WERI-Rb-1 (cell line): Measurements from ENCODE around the gene CREB1.

Experiments used
- DNase-seq: peaks from one replicate; pipeline ENCODE4 v3.0.0-alpha.2; 2020
- H3K27ac ChIP-seq: fragments of 250-450 bp; sonication (Bioruptor Pico); 2 replicates; pipeline ENCODE4 v1.5.1; 2020; ENCODE audit warnings: mild to moderate bottlenecking, moderate library complexity
- H3K27me3 ChIP-seq: fragments of 250-450 bp; sonication (Bioruptor Pico); 2 replicates; pipeline ENCODE4 v1.5.1; 2021; ENCODE audit warnings: mild to moderate bottlenecking, low read depth, moderate library complexity; ENCODE audit not compliant: insufficient read depth, severe bottlenecking
- H3K36me3 ChIP-seq: fragments of 250-450 bp; sonication (Bioruptor Pico); 2 replicates; pipeline ENCODE4 v1.5.1; 2020; ENCODE audit warnings: mild to moderate bottlenecking, moderate library complexity
- H3K4me3 ChIP-seq: 2 replicates; pipeline ENCODE4 v1.5.1; 2011; ENCODE audit warnings: low read depth, mild to moderate bottlenecking, control low read depth, low read length
- H3K9me3 ChIP-seq: fragments of 250-450 bp; sonication (Bioruptor Pico); 2 replicates; pipeline ENCODE4 v1.5.1; 2021; ENCODE audit warnings: mild to moderate bottlenecking, moderate library complexity; ENCODE audit not compliant: severe bottlenecking
- TF ChIP-seq, protein P1 (sequence below): IDR thresholded peaks from 2 replicates; pipeline ENCODE4 v1.5.1; 2011; ENCODE audit warnings: low read depth, mild to moderate bottlenecking, control low read depth, inconsistent platforms, low read length

Gene CREB1

DNA sequence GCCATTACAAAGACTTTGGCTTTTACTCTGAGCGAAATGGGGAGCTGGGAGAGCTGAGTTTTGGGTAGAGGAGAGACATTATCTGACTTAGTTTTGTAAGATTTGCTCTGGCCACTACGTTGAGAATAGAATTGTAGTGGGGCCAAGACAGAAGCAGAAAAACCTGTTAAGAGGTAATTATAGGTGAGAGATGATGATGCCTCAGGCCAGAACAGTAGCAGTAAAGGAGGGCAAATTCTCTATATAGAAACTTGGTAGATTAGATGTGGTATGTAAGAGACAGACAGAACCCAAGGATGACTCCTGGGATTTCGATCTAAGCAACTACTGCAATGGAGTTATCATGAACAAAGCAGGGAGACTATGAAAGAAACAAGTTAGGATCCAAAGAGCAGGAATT, 17.4 kb upstream of the CREB1 start:
- no peaks in the 10 kb centered on the region for H3K27me3 ChIP-seq
- TF ChIP-seq, protein P1, sequence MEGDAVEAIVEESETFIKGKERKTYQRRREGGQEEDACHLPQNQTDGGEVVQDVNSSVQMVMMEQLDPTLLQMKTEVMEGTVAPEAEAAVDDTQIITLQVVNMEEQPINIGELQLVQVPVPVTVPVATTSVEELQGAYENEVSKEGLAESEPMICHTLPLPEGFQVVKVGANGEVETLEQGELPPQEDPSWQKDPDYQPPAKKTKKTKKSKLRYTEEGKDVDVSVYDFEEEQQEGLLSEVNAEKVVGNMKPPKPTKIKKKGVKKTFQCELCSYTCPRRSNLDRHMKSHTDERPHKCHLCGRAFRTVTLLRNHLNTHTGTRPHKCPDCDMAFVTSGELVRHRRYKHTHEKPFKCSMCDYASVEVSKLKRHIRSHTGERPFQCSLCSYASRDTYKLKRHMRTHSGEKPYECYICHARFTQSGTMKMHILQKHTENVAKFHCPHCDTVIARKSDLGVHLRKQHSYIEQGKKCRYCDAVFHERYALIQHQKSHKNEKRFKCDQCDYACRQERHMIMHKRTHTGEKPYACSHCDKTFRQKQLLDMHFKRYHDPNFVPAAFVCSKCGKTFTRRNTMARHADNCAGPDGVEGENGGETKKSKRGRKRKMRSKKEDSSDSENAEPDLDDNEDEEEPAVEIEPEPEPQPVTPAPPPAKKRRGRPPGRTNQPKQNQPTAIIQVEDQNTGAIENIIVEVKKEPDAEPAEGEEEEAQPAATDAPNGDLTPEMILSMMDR: no peak
- no peak overlapping the region for H3K27ac ChIP-seq
- no peaks in the 10 kb centered on the region for H3K36me3 ChIP-seq
- H3K4me3 ChIP-seq: no peak overlapping the region
- DNase-seq: no peak
- no peaks in the 10 kb centered on the region for H3K9me3 ChIP-seq

DNA sequence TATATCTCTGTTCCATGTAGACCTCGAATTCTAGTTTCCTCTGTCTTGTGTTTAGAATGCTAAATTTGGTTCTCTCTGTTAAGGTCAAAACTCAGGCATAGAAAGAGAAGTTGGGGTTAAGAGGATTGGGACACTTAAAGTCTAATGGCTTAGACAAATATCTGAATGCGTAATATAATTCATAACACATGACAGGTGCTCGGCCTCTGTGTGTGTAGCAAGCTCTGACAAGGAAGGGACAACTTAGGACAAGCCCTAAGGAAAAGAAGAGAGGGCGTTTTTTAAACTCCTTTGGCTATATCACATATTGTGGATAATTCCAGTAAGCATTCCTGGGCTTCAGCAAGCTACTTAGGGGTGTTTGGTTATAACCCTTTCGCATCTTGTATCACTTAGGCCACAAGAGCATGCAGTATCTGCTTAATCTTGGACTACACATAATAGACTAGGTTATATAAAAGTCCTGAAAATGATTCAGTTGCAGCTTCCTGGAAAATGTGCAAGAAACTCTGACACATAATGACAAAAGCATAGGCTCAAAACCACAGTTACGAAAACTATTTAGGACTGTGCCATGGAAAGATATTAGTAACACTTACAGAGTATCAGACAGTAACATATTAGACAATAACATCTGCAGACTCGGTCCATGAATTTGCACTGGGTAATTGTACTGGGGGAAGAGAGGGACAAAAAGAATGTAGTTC, 16.1 kb upstream of the CREB1 start:
- no peak overlapping the region for H3K27ac ChIP-seq
- H3K4me3 ChIP-seq: no peak overlapping the region
- H3K9me3 ChIP-seq: no peaks in the 10 kb centered on the region
- TF ChIP-seq, protein P1: no peak
- DNase-seq: no peak
- no peaks in the 10 kb centered on the region for H3K27me3 ChIP-seq
- H3K36me3 ChIP-seq: no peaks in the 10 kb centered on the region

DNA sequence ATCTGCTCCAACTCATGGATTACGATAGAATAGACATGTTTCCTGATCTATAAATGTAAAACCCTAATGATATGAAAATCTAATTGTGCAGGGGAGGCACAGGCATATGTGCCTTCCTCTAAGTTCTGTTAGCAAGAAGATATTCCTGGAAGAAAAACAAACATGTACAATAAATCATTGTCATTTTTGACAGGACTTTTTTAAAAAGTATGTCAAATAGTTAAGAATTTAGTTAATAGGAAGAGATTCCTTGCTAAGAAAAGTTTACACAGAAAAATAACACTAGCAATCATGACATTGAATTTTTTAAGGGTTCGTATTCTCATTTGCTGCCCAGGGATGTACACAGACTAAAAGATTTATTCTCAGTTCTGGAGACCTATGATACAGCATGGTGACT, 15.3 kb upstream of the CREB1 start:
- Histone ChIP-seq H3K4me3 (no peak overlapping the region), H3K27me3 (no peaks in the 10 kb centered on the region), H3K27ac (no peak overlapping the region), H3K36me3 (no peaks in the 10 kb centered on the region), H3K9me3 (no peaks in the 10 kb centered on the region)
- no peak for DNase-seq
- TF ChIP-seq, protein P1: no peak

DNA sequence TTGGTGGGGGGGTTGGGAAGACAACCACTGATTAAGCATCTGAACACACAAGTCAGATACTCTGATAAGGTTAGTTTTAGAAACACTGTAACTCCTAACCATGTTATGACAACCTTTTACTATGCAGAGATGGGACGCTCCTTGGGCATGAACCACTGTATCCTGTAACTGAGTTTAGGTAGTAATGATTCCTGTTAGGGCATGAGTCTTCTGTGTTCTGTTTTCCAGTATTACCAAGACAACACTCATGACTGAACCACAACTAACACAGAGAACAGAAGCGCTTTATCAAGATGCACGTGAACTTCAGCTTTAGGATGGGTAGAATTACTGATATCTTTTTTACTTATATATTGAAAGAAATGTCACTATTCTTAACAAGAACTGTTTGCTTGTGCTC, 14.1 kb upstream of the CREB1 start:
- no peaks in the 10 kb centered on the region for H3K9me3 ChIP-seq
- no peaks in the 10 kb centered on the region for H3K36me3 ChIP-seq
- TF ChIP-seq, protein P1: no peak
- H3K27me3 ChIP-seq: no peaks in the 10 kb centered on the region
- no peak overlapping the region for H3K4me3 ChIP-seq
- no peak overlapping the region for H3K27ac ChIP-seq
- DNase-seq: no peak

DNA sequence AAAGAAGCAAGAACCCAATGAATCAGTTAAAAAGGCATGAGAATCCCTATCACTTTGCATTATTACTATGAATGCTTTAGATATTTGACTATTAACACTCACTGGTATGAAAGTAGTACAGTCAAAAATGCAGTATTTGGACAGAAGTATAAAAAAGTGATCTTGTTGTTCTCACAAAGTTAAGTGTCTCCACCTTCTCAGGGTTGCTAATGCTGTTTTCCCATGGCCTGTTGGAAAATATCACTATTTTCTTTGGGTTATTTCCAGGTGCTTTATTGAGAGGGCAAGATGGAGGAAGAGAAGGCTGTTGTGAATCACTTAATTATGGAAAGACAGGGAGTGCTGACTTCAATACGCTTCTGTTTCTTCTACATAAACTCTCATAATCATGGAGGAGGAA, 13.6 kb upstream of the CREB1 start:
- H3K4me3 ChIP-seq: no peak overlapping the region
- no peaks in the 10 kb centered on the region for H3K9me3 ChIP-seq
- DNase-seq: no peak
- H3K27me3 ChIP-seq: no peaks in the 10 kb centered on the region
- no peak overlapping the region for H3K27ac ChIP-seq
- no peaks in the 10 kb centered on the region for H3K36me3 ChIP-seq
- TF ChIP-seq, protein P1: no peak

DNA sequence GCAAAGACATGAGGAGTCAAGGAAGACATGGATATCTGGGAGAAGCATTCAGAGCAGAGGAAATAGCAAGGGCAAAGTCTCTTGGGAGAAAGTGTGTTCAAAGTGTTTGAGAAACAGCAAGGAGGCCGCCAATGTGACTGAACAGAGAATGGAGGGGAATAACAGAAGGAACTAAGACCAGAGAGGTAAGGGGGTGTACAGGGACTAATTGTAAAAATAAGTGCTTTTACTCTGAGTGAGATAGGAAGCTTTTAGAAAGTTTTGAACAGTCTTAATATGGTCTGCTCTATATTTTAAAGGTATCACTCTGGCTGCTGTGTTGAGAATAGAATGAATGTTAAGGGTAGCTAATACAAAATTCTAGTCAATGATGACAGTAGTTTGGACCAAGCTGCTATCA, 6.8 kb upstream of the CREB1 start:
- no peak overlapping the region for H3K4me3 ChIP-seq
- H3K27ac ChIP-seq: no peak overlapping the region
- no peaks in the 10 kb centered on the region for H3K27me3 ChIP-seq
- H3K36me3 ChIP-seq: no peaks in the 10 kb centered on the region
- DNase-seq: no peak
- TF ChIP-seq, protein P1: no peak
- H3K9me3 ChIP-seq: no peaks in the 10 kb centered on the region
